SU-DHL-6 (cell line): ENCODE results near the gene EPHB2.

Experiments
- EZH2phosphoT487 ChIP-seq: fragments of 200-600 bp; sonication (generic), shearing (Covaris generic); conservative IDR thresholded peaks from 2 replicates; pipeline ENCODE4 v1.6.1; 2018; ENCODE audit warnings: mild to moderate bottlenecking, antibody characterized with exemption, low read length, moderate library complexity, mixed read lengths
- TF ChIP-seq, protein P1 (sequence below): fragments of 200-600 bp; sonication (generic); IDR thresholded peaks from one replicate; pipeline ENCODE4 v1.5.1; 2017; ENCODE audit warnings: antibody characterized with exemption, mild to moderate bottlenecking, low read length, moderate library complexity; ENCODE audit not compliant: insufficient read depth, poor library complexity, severe bottlenecking

DNA sequence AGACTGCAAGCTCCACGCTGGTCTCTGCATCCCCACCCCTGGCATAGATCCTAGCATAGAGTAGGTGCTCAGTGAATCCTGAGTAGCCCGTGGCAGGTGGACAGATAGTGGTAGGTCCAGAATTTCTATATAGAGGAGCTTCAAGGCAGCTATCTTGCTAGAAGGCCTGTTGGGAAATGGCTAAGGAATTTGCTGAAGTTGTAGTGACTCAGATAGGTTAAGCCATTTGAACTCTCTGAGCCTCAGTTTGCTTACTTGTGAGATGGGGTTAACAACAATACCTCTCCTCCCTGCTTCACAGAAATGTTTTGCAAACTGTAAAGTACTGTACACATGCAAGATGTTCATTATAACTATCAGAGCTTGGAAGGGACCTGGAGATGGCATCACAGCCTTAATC lies 23.4 kb upstream of the EPHB2 start:
- TF ChIP-seq, protein P1, sequence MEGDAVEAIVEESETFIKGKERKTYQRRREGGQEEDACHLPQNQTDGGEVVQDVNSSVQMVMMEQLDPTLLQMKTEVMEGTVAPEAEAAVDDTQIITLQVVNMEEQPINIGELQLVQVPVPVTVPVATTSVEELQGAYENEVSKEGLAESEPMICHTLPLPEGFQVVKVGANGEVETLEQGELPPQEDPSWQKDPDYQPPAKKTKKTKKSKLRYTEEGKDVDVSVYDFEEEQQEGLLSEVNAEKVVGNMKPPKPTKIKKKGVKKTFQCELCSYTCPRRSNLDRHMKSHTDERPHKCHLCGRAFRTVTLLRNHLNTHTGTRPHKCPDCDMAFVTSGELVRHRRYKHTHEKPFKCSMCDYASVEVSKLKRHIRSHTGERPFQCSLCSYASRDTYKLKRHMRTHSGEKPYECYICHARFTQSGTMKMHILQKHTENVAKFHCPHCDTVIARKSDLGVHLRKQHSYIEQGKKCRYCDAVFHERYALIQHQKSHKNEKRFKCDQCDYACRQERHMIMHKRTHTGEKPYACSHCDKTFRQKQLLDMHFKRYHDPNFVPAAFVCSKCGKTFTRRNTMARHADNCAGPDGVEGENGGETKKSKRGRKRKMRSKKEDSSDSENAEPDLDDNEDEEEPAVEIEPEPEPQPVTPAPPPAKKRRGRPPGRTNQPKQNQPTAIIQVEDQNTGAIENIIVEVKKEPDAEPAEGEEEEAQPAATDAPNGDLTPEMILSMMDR, result no peak
- TF ChIP-seq EZH2phosphoT487, result no peak
